DOHH2 (cell line): ENCODE results near the gene TLE3.

Source experiments
- H3F3A ChIP-seq: fragments of 200-600 bp; sonication (generic), shearing (Covaris generic); 2 replicates; pipeline ENCODE4 v1.6.0; 2016; ENCODE audit warnings: antibody characterized with exemption, mild to moderate bottlenecking; ENCODE audit not compliant: control insufficient read depth, insufficient read depth
- H3K27ac ChIP-seq: fragments of 200-600 bp; sonication (generic); 2 replicates; pipeline ENCODE4 v1.5.1; 2014; ENCODE audit warnings: low read depth, mild to moderate bottlenecking, low read length, moderate library complexity
- H3K27me3 ChIP-seq: fragments of 200-600 bp; sonication (generic); 2 replicates; pipeline ENCODE4 v1.6.1; 2014; ENCODE audit warnings: mild to moderate bottlenecking, low read length, mixed read lengths; ENCODE audit not compliant: control insufficient read depth
- H3K36me3 ChIP-seq: fragments of 200-600 bp; sonication (generic); 2 replicates; pipeline ENCODE4 v1.6.1; 2014; ENCODE audit warnings: mild to moderate bottlenecking, low read length, moderate library complexity, mixed read lengths; ENCODE audit not compliant: control insufficient read depth
- H3K4me1 ChIP-seq: fragments of 200-600 bp; sonication (generic); 2 replicates; pipeline ENCODE4 v1.6.1; 2014; ENCODE audit warnings: mild to moderate bottlenecking, low read length, mixed read lengths; ENCODE audit not compliant: control insufficient read depth
- H3K4me2 ChIP-seq: fragments of 200-600 bp; sonication (generic); 2 replicates; pipeline ENCODE4 v1.6.0; 2014; ENCODE audit warnings: mild to moderate bottlenecking, low read length, moderate library complexity
- H3K4me3 ChIP-seq: fragments of 200-600 bp; sonication (generic); 2 replicates; pipeline ENCODE4 v1.5.1; 2014; ENCODE audit warnings: mild to moderate bottlenecking, low read length, mixed read lengths
- H3K79me2 ChIP-seq: fragments of 200-600 bp; sonication (generic); 2 replicates; pipeline ENCODE4 v1.6.1; 2014; ENCODE audit warnings: mild to moderate bottlenecking, low read length, mixed read lengths; ENCODE audit not compliant: control insufficient read depth
- H3K9me2 ChIP-seq: fragments of 200-600 bp; sonication (generic); replicated peaks from 2 replicates; pipeline ENCODE4 v1.6.1; 2014; ENCODE audit warnings: mild to moderate bottlenecking, low read length, mixed read lengths; ENCODE audit not compliant: control insufficient read depth
- H3K9me3 ChIP-seq: fragments of 200-600 bp; sonication (generic); 2 replicates; pipeline ENCODE4 v1.6.1; 2014; ENCODE audit warnings: antibody characterized with exemption, low read length, mixed read lengths; ENCODE audit not compliant: control insufficient read depth, insufficient read depth
- H4K20me1 ChIP-seq: fragments of 200-600 bp; sonication (generic); 2 replicates; pipeline ENCODE4 v1.6.0; 2014; ENCODE audit warnings: low read depth, mild to moderate bottlenecking, antibody characterized with exemption, low read length, moderate library complexity; ENCODE audit not compliant: control insufficient read depth, insufficient read depth
- EZH2phosphoT487 ChIP-seq: fragments of 200-600 bp; sonication (generic); IDR thresholded peaks from 2 replicates; pipeline ENCODE4 v1.6.1; 2017; ENCODE audit warnings: borderline replicate concordance, mild to moderate bottlenecking, antibody characterized with exemption, low read length, moderate library complexity, mixed read lengths
- TF ChIP-seq, protein P1 (sequence below): fragments of 200-600 bp; sonication (generic); IDR thresholded peaks from one replicate; pipeline ENCODE4 v1.5.1; 2014; ENCODE audit warnings: antibody characterized with exemption, mild to moderate bottlenecking, low read depth, low read length; ENCODE audit not compliant: poor library complexity, severe bottlenecking

Gene TLE3

DNA sequence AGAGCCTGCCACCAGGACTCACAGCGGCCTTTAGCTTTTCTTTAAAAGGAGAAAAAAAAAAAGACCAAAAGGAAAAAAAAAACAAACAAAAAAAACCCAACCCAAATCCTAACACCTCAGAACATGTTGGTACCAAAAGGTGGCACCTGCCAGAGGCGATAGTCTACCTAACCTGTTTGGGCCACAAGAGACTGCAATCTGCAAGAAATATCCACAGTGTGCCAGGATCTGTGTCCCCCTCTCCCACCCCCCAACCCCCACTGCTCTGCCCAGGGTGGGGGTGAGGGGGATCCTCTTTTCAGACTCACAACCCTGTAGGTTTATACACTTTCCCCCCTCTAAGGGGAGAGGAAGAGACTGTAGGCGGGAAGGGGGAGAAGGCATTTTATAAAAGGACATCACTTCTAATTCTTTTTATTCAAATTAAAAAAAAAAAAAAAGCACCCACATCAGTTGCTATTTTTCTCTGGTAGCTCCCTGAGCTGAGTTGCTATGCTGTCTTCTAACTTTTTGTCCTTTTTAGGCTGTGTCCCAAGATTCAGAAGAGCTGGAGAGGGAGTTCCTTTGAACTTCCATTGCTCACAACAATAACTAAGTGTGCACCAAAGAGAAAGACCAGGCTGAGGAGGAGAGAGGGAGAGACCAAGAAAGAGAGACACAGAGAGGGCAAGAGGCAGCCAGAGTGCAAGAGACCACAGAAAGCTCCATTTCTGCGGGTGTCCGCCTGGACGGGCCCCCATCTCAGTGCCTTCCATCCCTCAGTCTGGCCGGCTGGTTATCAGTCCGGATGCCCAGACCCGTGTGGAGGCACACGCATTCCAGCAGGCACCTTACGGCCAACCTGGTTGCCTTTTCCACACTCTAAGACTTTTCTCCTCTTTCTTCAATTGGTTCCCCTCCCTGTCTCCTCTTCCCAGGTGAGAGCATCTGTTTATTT is 48.9 kb downstream of the TLE3 start:
- no peak for TF ChIP-seq EZH2phosphoT487
- TF ChIP-seq, protein P1, sequence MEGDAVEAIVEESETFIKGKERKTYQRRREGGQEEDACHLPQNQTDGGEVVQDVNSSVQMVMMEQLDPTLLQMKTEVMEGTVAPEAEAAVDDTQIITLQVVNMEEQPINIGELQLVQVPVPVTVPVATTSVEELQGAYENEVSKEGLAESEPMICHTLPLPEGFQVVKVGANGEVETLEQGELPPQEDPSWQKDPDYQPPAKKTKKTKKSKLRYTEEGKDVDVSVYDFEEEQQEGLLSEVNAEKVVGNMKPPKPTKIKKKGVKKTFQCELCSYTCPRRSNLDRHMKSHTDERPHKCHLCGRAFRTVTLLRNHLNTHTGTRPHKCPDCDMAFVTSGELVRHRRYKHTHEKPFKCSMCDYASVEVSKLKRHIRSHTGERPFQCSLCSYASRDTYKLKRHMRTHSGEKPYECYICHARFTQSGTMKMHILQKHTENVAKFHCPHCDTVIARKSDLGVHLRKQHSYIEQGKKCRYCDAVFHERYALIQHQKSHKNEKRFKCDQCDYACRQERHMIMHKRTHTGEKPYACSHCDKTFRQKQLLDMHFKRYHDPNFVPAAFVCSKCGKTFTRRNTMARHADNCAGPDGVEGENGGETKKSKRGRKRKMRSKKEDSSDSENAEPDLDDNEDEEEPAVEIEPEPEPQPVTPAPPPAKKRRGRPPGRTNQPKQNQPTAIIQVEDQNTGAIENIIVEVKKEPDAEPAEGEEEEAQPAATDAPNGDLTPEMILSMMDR, result no peak
- no peak overlapping the region for H3K4me2 ChIP-seq
- peaks cover 4% of the 10 kb centered on the region; the same call in 1 of the 2 replicates for H3F3A ChIP-seq
- peaks cover 40% of the 10 kb centered on the region for H3K36me3 ChIP-seq
- no peaks in the 10 kb centered on the region for H3K27me3 ChIP-seq
- H3K4me1 ChIP-seq, result no peaks in the 10 kb centered on the region
- H3K9me3 ChIP-seq, result no peaks in the 10 kb centered on the region
- H3K4me3 ChIP-seq, result no peak overlapping the region
- H3K79me2 ChIP-seq, result no peaks in the 10 kb centered on the region
- no peaks in the 10 kb centered on the region for H3K9me2 ChIP-seq
- H3K27ac ChIP-seq, result no peak overlapping the region
- no peaks in the 10 kb centered on the region for H4K20me1 ChIP-seq

DNA sequence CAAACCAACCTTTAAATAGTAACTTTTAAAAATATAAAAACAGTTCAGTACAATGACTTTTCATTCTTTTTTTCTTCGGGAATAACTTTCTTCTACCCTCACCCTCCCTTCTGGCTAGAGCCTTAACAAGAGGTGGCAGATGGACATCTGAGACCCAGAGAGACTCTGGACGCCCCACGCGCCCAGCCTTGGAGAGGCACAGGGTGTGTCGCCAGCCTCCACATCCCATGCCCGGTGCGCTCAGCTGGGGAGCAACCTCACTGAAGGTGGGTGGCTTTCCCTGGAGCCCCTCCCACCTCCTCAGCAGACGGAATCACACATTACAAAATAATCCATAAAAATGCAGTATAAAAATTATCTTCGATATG is 49.5 kb downstream of the TLE3 start:
- Histone ChIP-seq H3K9me2 (no peaks in the 10 kb centered on the region), H3K4me3 (no peak overlapping the region), H3K27me3 (no peaks in the 10 kb centered on the region), H3F3A (peaks cover 4% of the 10 kb centered on the region; the same call in 1 of the 2 replicates), H3K36me3 (peaks cover 33% of the 10 kb centered on the region), H3K9me3 (no peaks in the 10 kb centered on the region), H4K20me1 (no peaks in the 10 kb centered on the region), H3K4me1 (no peaks in the 10 kb centered on the region), H3K4me2 (no peak overlapping the region), H3K79me2 (no peaks in the 10 kb centered on the region), H3K27ac (no peak overlapping the region)
- no peak for TF ChIP-seq EZH2phosphoT487
- TF ChIP-seq, protein P1, result no peak

DNA sequence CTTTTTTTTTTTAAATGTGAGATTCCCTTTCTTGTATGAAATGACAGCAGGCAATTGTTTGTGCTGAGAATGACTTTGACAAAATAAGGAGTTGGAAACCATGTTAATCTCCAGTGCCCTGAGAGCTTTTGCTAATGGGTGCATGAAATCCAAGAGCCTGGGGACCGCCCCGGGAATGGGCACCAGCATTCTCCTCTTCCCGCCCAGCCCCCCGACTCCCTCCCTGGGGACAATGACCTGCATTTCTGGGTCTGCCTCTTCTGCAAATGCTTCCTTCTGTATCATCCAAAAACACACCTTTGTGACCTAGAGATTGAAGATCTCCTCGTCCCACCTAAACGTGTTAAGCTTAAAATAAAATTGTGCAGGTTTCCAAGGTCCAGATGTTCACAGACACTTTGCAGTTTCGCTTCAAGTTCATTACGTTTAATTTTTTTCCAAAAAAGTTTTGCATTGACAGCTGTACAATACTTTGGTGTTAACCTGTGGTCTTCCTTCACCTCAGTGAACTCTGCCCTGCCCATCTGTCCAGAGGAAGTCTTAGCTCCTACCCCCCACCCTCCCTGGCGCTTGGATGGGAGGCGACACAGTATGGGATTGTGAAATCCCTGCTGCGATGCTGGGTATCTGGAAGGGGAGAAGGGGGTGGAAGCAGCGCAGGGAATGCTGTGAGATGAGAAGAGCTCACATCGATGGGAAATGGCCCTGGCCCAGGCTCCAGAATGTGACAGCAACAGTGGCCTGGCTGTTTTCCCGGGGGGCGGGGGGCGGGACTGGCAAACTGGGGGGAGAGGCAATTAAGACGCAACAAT is 50.1 kb downstream of the TLE3 start:
- H3K27ac ChIP-seq, result no peak overlapping the region
- H3K9me2 ChIP-seq, result no peaks in the 10 kb centered on the region
- no peaks in the 10 kb centered on the region for H4K20me1 ChIP-seq
- no peaks in the 10 kb centered on the region for H3K9me3 ChIP-seq
- H3K27me3 ChIP-seq, result no peaks in the 10 kb centered on the region
- H3K4me3 ChIP-seq, result no peak overlapping the region
- no peak overlapping the region for H3K4me2 ChIP-seq
- H3K79me2 ChIP-seq, result no peaks in the 10 kb centered on the region
- H3K4me1 ChIP-seq, result no peaks in the 10 kb centered on the region
- H3F3A ChIP-seq, result peaks cover 4% of the 10 kb centered on the region; the same call in 1 of the 2 replicates
- H3K36me3 ChIP-seq, result peaks cover 28% of the 10 kb centered on the region
- TF ChIP-seq, protein P1, result no peak
- no peak for TF ChIP-seq EZH2phosphoT487
